HCT116 (cell line): ENCODE data around the gene PCNT. TPM values are rescaled to one million over a fixed set of nuclear protein-coding genes. Genes with fewer than 3 reads are reported as not detected.

ENCODE experiments used
- ATAC-seq: fragments of 200-7000 bp; cut with Tn5 transposase; 2 replicates; pipeline ENCODE4 v1.9.1; 2020; ENCODE audit warnings: mild to moderate bottlenecking, moderate library complexity
- BruUV-seq: library from RNA; stranded (reverse); fragments of 400-500 nt; replicated peaks from 2 replicates; lab custom pipeline; 2021; lab: Mats Ljungman, UMichigan
- CTCF ChIA-PET: fragments of 300-600 bp; sonication (Branson Sonifier 250); formaldehyde crosslinking; loops from one replicate; lab custom pipeline; 2021; ENCODE audit warnings: antibody characterized with exemption; lab: Charles Lee
- POLR2A ChIA-PET: fragments of 300-600, 350-600 bp; sonication (Branson Sonifier 250); formaldehyde crosslinking; loops from one replicate; lab custom pipeline; 2021; ENCODE audit warnings: antibody characterized with exemption; lab: Charles Lee
- RAD21 ChIA-PET, 2 experiments: fragments of 300-600 bp; sonication (Branson Sonifier 250); formaldehyde crosslinking; loops; one replicate each; lab custom pipeline; 2023; ENCODE audit warnings: low total read pairs in 2 of 2; ENCODE audit not compliant: uncharacterized antibody in 2 of 2, unreplicated experiment in 2 of 2, low non-redundant PET in 1 of 2; lab: Charles Lee
- DNase-seq: peaks from one replicate; pipeline ENCODE4 v3.0.0-alpha.2; 2010; ENCODE audit warnings: low read depth, low spot score
- H2AFZ ChIP-seq: fragments of 200-600 bp; shearing (Covaris generic), sonication (generic); 2 replicates; pipeline ENCODE4 v1.6.1; 2017; ENCODE audit warnings: low read depth, mixed run types, mixed read lengths, antibody characterized with exemption, low read length; ENCODE audit not compliant: poor library complexity, severe bottlenecking
- H3K27ac ChIP-seq: 2 replicates; pipeline ENCODE4 v1.5.1; 2012; ENCODE audit warnings: low read depth, low read length
- H3K27me3 ChIP-seq: fragments of 200-600 bp; sonication (generic); 2 replicates; pipeline ENCODE4 v1.6.1; 2016; ENCODE audit warnings: mixed run types, low read length, mixed read lengths; ENCODE audit not compliant: insufficient read depth
- H3K36me3 ChIP-seq, 2 experiments: fragments of 200-500 bp in 1 of 2; fragments of 200-600 bp in 1 of 2; sonication (Bioruptor generic) in 1 of 2; sonication (generic) in 1 of 2; 2 replicates each; pipeline versions ENCODE4 v1.5.1 to v1.6.1; 2014 to 2016; ENCODE audit warnings: low read length in 2 of 2, inconsistent platforms in 1 of 2, mixed read lengths in 1 of 2, mixed run types in 1 of 2; ENCODE audit not compliant: insufficient read depth in 2 of 2, control insufficient read depth in 1 of 2
- H3K4me1 ChIP-seq, 2 experiments: fragments of 200-600 bp in 1 of 2; sonication (generic) in 1 of 2; 2 replicates each; pipeline versions ENCODE4 v1.5.1 to v1.6.1; 2012 to 2017; ENCODE audit warnings: low read length in 2 of 2, inconsistent platforms in 1 of 2, mild to moderate bottlenecking in 1 of 2, mixed read lengths in 1 of 2, mixed run types in 1 of 2, moderate library complexity in 1 of 2; ENCODE audit not compliant: insufficient read depth in 2 of 2, control insufficient read depth in 1 of 2
- H3K4me2 ChIP-seq: fragments of 200-600 bp; sonication (generic); 2 replicates; pipeline ENCODE4 v1.6.1; 2017; ENCODE audit warnings: mixed run types, low read length, mixed read lengths
- H3K4me3 ChIP-seq, 2 experiments: fragments of 200-600 bp in 1 of 2; sonication (generic) in 1 of 2; replicated peaks in 1 of 2; 2 replicates each; pipeline ENCODE4 v1.5.1; 2011 to 2016; ENCODE audit warnings: low read length in 2 of 2, control low read depth in 1 of 2, low read depth in 1 of 2, mild to moderate bottlenecking in 1 of 2, mixed read lengths in 1 of 2, mixed run types in 1 of 2
- H3K79me2 ChIP-seq: fragments of 200-600 bp; sonication (generic); 2 replicates; pipeline ENCODE4 v1.6.1; 2017; ENCODE audit warnings: mild to moderate bottlenecking, mixed run types, low read length, moderate library complexity, mixed read lengths; ENCODE audit not compliant: insufficient read depth
- H3K9ac ChIP-seq: fragments of 200-600 bp; sonication (generic); 2 replicates; pipeline ENCODE4 v1.6.1; 2016; ENCODE audit warnings: low read length, mixed read lengths
- H3K9me2 ChIP-seq: fragments of 200-600 bp; sonication (generic), shearing (Covaris generic); 2 replicates; pipeline ENCODE4 v1.6.1; 2017; ENCODE audit warnings: mixed run types, mild to moderate bottlenecking, moderate library complexity; ENCODE audit not compliant: insufficient read depth
- H3K9me3 ChIP-seq, 2 experiments: fragments of 200-500 bp in 1 of 2; fragments of 200-600 bp in 1 of 2; sonication (Bioruptor generic) in 1 of 2; sonication (generic) in 1 of 2; 2 replicates each; pipeline ENCODE4 v1.6.1; 2014 to 2017; ENCODE audit warnings: low read length in 2 of 2, mixed read lengths in 2 of 2, inconsistent platforms in 1 of 2, low read depth in 1 of 2, mild to moderate bottlenecking in 1 of 2, mixed run types in 1 of 2, moderate library complexity in 1 of 2; ENCODE audit not compliant: control insufficient read depth in 1 of 2, insufficient read depth in 1 of 2
- H4K20me1 ChIP-seq: fragments of 200-600 bp; sonication (generic), shearing (Covaris generic); 2 replicates; pipeline ENCODE4 v1.6.1; 2017; ENCODE audit warnings: mixed run types, mild to moderate bottlenecking, moderate library complexity; ENCODE audit not compliant: insufficient read depth
- EGR1 ChIP-seq: IDR thresholded peaks from 2 replicates; pipeline ENCODE4 v1.6.1; 2012; ENCODE audit warnings: low read depth
- FOSL1 ChIP-seq: IDR thresholded peaks from 2 replicates; pipeline ENCODE4 v1.6.1; 2012; ENCODE audit warnings: low read depth
- POLR2A ChIP-seq: IDR thresholded peaks from 2 replicates; pipeline ENCODE4 v1.7.0; 2011; ENCODE audit warnings: borderline replicate concordance; ENCODE audit not compliant: insufficient read depth, insufficient read length; ENCODE audit errors: extremely low read depth
- RAD21 ChIP-seq: IDR thresholded peaks from 2 replicates; pipeline ENCODE4 v1.6.1; 2012; ENCODE audit warnings: low read depth, mild to moderate bottlenecking
- SIN3A ChIP-seq: IDR thresholded peaks from 2 replicates; pipeline ENCODE4 v1.6.1; 2012; ENCODE audit warnings: low read depth
- SRF ChIP-seq: IDR thresholded peaks from 2 replicates; pipeline ENCODE4 v1.6.1; 2012; ENCODE audit warnings: low read depth
- intact Hi-C: fragments of 100-400 bp; cut with micrococcal nuclease; formaldehyde crosslinking; loops from 2 replicates; pipeline ENCODE4 v1.10.0; 2022
- total RNA-seq: library from RNA; stranded (reverse); gene quantifications from one replicate; pipeline ENCODE4 v1.2.1, GENCODE V29; 2021; ENCODE audit not compliant: unreplicated experiment
- TF ChIP-seq, protein P1 (sequence below): IDR thresholded peaks from 2 replicates; pipeline ENCODE4 v1.6.1; 2012
- TF ChIP-seq, protein P2 (sequence below): IDR thresholded peaks from 2 replicates; pipeline ENCODE4 v1.6.1; 2012

Gene PCNT
- total RNA-seq, 1 experiment from 2014 or later = 43.6 TPM

DNA sequence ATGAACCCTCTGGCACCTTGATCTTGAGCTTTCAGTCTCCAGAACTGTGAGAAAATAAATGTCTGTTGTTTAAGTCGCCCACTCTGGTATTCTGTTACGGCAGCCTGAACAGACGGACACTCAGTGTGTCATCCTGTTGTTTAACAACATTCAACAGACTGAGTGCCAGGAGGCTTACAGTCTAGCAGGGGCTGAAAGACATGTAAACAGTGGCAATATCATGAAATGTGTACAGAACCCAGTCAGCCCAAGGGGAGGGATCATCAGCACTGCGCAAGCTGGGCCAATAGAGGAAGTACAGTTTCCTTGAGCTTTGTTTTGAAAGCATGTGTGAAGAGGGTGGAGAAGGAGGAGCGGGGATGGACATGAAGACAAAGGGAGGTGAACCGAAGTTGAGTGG, 148.3 kb downstream of the PCNT start:
- H3K9ac ChIP-seq = no peak overlapping the region
- no peaks in the 10 kb centered on the region for H3K9me2 ChIP-seq
- H3K79me2 ChIP-seq = peaks cover 18% of the 10 kb centered on the region
- DNase-seq (no peak), ATAC-seq (no peak)
- no peaks in the 10 kb centered on the region for H3K36me3 ChIP-seq
- H3K4me1 ChIP-seq = no peaks in the 10 kb centered on the region
- H3K9me3 ChIP-seq = no peaks in the 10 kb centered on the region
- H3K27ac ChIP-seq = no peak overlapping the region
- H4K20me1 ChIP-seq = no peaks in the 10 kb centered on the region
- TF ChIP-seq SRF (no peak), POLR2A (no peak), EGR1 (no peak), RAD21 (no peak), SIN3A (no peak)
- TF ChIP-seq, protein P1, sequence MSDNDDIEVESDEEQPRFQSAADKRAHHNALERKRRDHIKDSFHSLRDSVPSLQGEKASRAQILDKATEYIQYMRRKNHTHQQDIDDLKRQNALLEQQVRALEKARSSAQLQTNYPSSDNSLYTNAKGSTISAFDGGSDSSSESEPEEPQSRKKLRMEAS = no peak
- TF ChIP-seq, protein P2, sequence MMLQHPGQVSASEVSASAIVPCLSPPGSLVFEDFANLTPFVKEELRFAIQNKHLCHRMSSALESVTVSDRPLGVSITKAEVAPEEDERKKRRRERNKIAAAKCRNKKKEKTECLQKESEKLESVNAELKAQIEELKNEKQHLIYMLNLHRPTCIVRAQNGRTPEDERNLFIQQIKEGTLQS = no peak
- intact Hi-C loops = no loop called here
- CTCF ChIA-PET = no interaction called here
- H2AFZ ChIP-seq = no peak overlapping the region
- POLR2A ChIA-PET = interaction anchor here (1.3 kb wide), 1 partner anchor 15 kb away, joined by 3 read pairs; no protein-coding TSS in a partner anchor
- no peak overlapping the region for H3K4me3 ChIP-seq
- H3K4me2 ChIP-seq = no peak overlapping the region
- no peaks in the 10 kb centered on the region for H3K27me3 ChIP-seq
- no TSS peak for BruUV-seq
- RAD21 ChIA-PET = no interaction called here

GRCh38 chr21:46474382-46474781, 150.4 kb downstream of the PCNT start:
- no peaks in the 10 kb centered on the region for H3K9me2 ChIP-seq
- ATAC-seq = no peak
- intact Hi-C loops = no loop called here
- H3K4me2 ChIP-seq = no peak overlapping the region
- H3K4me1 ChIP-seq = no peaks in the 10 kb centered on the region
- no peak overlapping the region for H3K27ac ChIP-seq
- H3K9ac ChIP-seq = no peak overlapping the region
- H4K20me1 ChIP-seq = no peaks in the 10 kb centered on the region
- BruUV-seq = no TSS peak
- RAD21 ChIA-PET = no interaction called here
- no peak overlapping the region for H2AFZ ChIP-seq
- H3K4me3 ChIP-seq = no peak overlapping the region
- H3K9me3 ChIP-seq = no peaks in the 10 kb centered on the region
- CTCF ChIA-PET = no interaction called here
- POLR2A ChIA-PET = no interaction called here
- H3K36me3 ChIP-seq = no peaks in the 10 kb centered on the region
- H3K79me2 ChIP-seq = peaks cover 14% of the 10 kb centered on the region
- no peaks in the 10 kb centered on the region for H3K27me3 ChIP-seq
- TF ChIP-seq, protein P2 = no peak
- no peak for TF ChIP-seq EGR1
- no peak for TF ChIP-seq FOSL1
- TF ChIP-seq, all 23 proteins: peak for 0
- no peak for DNase-seq
